Astrocyte (in vitro differentiated cells and primary cell): ENCODE results near the gene GOSR2. TPM values are rescaled to one million over a fixed set of nuclear protein-coding genes. Genes with fewer than 3 reads are reported as not detected.

Experiments used
- DNase-seq: peaks from one replicate; pipeline ENCODE4 v3.0.0-alpha.2; 2010; ENCODE audit warnings: low read depth
- FAIRE-seq: peaks from 2 replicates; lab custom pipeline; 2011; peaks lifted over from hg19 to GRCh38; lab: Jason Lieb, UNC
- H2AFZ ChIP-seq: 2 replicates; pipeline ENCODE4 v1.6.0; 2012; ENCODE audit warnings: low read depth, low read length, inconsistent platforms
- H3K27ac ChIP-seq: 2 replicates; pipeline ENCODE4 v1.5.1; 2011; ENCODE audit warnings: low read depth, low read length, inconsistent platforms
- H3K27me3 ChIP-seq: 2 replicates; pipeline ENCODE4 v1.6.0; 2011; ENCODE audit warnings: low read length, inconsistent platforms; ENCODE audit not compliant: insufficient read depth
- H3K36me3 ChIP-seq: 2 replicates; pipeline ENCODE4 v1.5.1; 2011; ENCODE audit warnings: low read length, inconsistent platforms; ENCODE audit not compliant: insufficient read depth
- H3K4me1 ChIP-seq: 2 replicates; pipeline ENCODE4 v1.5.1; 2011; ENCODE audit warnings: low read length, inconsistent platforms; ENCODE audit not compliant: insufficient read depth
- H3K4me2 ChIP-seq: 2 replicates; pipeline ENCODE4 v1.6.0; 2012; ENCODE audit warnings: low read length, inconsistent platforms
- H3K4me3 ChIP-seq: 2 replicates; pipeline ENCODE4 v1.5.1; 2011; ENCODE audit warnings: low read depth, mild to moderate bottlenecking, low read length, inconsistent platforms; ENCODE audit not compliant: insufficient read depth
- H3K79me2 ChIP-seq: 2 replicates; pipeline ENCODE4 v1.6.0; 2012; ENCODE audit warnings: mild to moderate bottlenecking, low read length, inconsistent platforms; ENCODE audit not compliant: insufficient read depth
- H3K9ac ChIP-seq: 2 replicates; pipeline ENCODE4 v1.6.0; 2012; ENCODE audit warnings: mild to moderate bottlenecking, low read length, inconsistent platforms
- H3K9me3 ChIP-seq: 2 replicates; pipeline ENCODE4 v1.5.1; 2012; ENCODE audit warnings: low read depth, mild to moderate bottlenecking, low read length, inconsistent platforms; ENCODE audit not compliant: insufficient read depth
- H4K20me1 ChIP-seq: 2 replicates; pipeline ENCODE4 v1.6.0; 2012; ENCODE audit warnings: low read length, inconsistent platforms; ENCODE audit not compliant: insufficient read depth
- H3K27ac Mint-ChIP-seq: one replicate; pipeline ENCODE4 v1.8.0; 2021; ENCODE audit warnings: mild to moderate bottlenecking, mixed read lengths; ENCODE audit not compliant: unreplicated experiment
- H3K27me3 Mint-ChIP-seq: one replicate; pipeline ENCODE4 v1.8.0; 2021; ENCODE audit warnings: low read depth, mixed read lengths; ENCODE audit not compliant: unreplicated experiment
- H3K36me3 Mint-ChIP-seq: one replicate; pipeline ENCODE4 v1.8.0; 2021; ENCODE audit warnings: low read depth, mixed read lengths; ENCODE audit not compliant: unreplicated experiment
- H3K4me1 Mint-ChIP-seq: one replicate; pipeline ENCODE4 v1.8.0; 2021; ENCODE audit warnings: low read depth, mixed read lengths; ENCODE audit not compliant: unreplicated experiment
- H3K4me3 Mint-ChIP-seq: one replicate; pipeline ENCODE4 v1.8.0; 2021; ENCODE audit warnings: mild to moderate bottlenecking, moderate library complexity, mixed read lengths; ENCODE audit not compliant: unreplicated experiment
- H3K9me3 Mint-ChIP-seq: one replicate; pipeline ENCODE4 v1.8.0; 2021; ENCODE audit warnings: mild to moderate bottlenecking, mixed read lengths; ENCODE audit not compliant: unreplicated experiment
- EZH2 ChIP-seq: IDR thresholded peaks from 2 replicates; pipeline ENCODE4 v1.6.1; 2012; ENCODE audit warnings: mild to moderate bottlenecking, low read length, inconsistent platforms; ENCODE audit not compliant: insufficient read depth
- microRNA-seq: library from miRNA; unstranded; fragments of <30 nt; microRNA quantifications from one replicate; pipeline ENCODE4 v1.2.0, GENCODE V29; 2020
- total RNA-seq: library from RNA; stranded (reverse); gene quantifications from 2 replicates; pipeline ENCODE4 v1.2.1, GENCODE V29; 2021
- TF ChIP-seq, protein P1 (sequence below): IDR thresholded peaks from 2 replicates; pipeline ENCODE4 v1.5.1; 2011; ENCODE audit warnings: low read depth, mild to moderate bottlenecking, inconsistent platforms, low read length, moderate library complexity; ENCODE audit not compliant: insufficient read depth

The GOSR2 gene
- total RNA-seq, 1 donor from 2014 or later, result 67.0 TPM

DNA sequence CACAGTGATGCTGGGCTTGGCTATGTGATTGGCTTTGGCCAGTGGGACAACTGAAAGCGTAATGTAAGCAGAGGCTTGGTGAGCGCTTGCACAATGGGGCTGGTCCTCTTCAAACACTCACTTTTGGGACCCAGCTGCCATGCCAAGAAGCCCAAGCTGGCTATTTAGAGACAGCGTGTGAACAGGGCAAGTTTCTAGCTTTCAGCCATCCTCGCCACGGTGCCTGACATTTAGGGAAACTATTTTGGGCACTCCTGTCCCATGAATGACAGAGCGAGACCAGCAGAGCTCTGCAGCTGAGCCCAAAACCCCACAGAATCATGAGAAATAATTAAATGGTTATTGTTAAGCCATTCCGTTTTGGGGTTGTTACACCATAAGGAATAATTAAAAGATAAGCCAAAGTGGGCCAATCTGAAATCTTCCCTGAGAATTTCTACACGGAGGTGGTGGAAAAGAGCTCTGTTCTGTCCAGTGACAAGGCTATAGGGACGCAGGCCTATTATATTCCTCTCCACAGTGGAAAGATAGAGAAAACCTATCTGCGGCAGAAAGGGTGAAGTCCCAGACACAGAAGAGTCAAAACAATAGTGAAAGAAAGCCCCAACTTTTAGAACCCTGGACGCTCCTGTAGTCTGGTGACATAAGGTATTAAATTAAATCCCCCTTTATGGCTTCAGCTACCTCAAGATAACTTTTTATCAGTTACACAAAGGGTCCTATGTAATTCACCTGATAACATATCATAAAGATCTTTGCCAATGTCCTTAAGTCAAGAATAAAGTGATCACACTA, 66.9 kb downstream of the GOSR2 start:
- FAIRE-seq (no peak), DNase-seq (no peak)
- no peak overlapping the region for H3K9ac ChIP-seq
- no peaks in the 10 kb centered on the region for H3K4me1 ChIP-seq
- no peak for TF ChIP-seq EZH2
- TF ChIP-seq, protein P1, sequence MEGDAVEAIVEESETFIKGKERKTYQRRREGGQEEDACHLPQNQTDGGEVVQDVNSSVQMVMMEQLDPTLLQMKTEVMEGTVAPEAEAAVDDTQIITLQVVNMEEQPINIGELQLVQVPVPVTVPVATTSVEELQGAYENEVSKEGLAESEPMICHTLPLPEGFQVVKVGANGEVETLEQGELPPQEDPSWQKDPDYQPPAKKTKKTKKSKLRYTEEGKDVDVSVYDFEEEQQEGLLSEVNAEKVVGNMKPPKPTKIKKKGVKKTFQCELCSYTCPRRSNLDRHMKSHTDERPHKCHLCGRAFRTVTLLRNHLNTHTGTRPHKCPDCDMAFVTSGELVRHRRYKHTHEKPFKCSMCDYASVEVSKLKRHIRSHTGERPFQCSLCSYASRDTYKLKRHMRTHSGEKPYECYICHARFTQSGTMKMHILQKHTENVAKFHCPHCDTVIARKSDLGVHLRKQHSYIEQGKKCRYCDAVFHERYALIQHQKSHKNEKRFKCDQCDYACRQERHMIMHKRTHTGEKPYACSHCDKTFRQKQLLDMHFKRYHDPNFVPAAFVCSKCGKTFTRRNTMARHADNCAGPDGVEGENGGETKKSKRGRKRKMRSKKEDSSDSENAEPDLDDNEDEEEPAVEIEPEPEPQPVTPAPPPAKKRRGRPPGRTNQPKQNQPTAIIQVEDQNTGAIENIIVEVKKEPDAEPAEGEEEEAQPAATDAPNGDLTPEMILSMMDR, result no peak
- no peaks in the 10 kb centered on the region for H3K9me3 ChIP-seq
- Mint-ChIP-seq H3K27me3 (peaks cover 52% of the 10 kb centered on the region), H3K4me3 (no peak overlapping the region), H3K36me3 (no peaks in the 10 kb centered on the region), H3K27ac (no peak overlapping the region), H3K9me3 (peaks cover 4% of the 10 kb centered on the region), H3K4me1 (no peaks in the 10 kb centered on the region)
- no peak overlapping the region for H3K4me3 ChIP-seq
- H3K27me3 ChIP-seq, result peaks cover 2% of the 10 kb centered on the region
- H3K27ac ChIP-seq, result no peak overlapping the region
- no peaks in the 10 kb centered on the region for H3K36me3 ChIP-seq
- no peak overlapping the region for H3K4me2 ChIP-seq
- no peaks in the 10 kb centered on the region for H3K79me2 ChIP-seq
- no peaks in the 10 kb centered on the region for H4K20me1 ChIP-seq
- no peak overlapping the region for H2AFZ ChIP-seq

DNA sequence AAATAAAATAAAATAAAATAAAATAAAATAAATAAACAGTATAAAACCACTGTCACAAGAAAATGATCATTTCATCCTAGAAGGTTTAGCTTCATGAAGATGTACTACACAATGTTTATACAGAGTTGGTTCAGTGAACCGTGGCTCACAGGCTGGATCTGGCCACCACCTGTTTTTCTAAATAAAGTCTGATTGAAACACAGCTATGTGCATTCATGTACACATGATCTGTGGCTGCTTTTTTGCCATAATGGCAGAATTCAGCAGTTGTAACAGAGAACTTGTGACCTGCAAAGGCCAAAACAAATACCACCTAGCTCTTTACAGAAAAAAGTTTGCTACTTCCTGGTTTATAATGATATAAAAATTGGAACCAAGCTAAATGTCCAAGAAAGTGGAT, 68.7 kb downstream of the GOSR2 start:
- H3K79me2 ChIP-seq, result no peaks in the 10 kb centered on the region
- peaks cover 2% of the 10 kb centered on the region for H3K4me1 ChIP-seq
- no peaks in the 10 kb centered on the region for H4K20me1 ChIP-seq
- TF ChIP-seq, protein P1, result no peak
- no peak for TF ChIP-seq EZH2
- no peak overlapping the region for H2AFZ ChIP-seq
- FAIRE-seq (no peak), DNase-seq (no peak)
- no peak overlapping the region for H3K4me3 ChIP-seq
- peaks cover 2% of the 10 kb centered on the region for H3K27me3 ChIP-seq
- Mint-ChIP-seq H3K9me3 (peaks cover 3% of the 10 kb centered on the region), H3K27me3 (peaks cover 40% of the 10 kb centered on the region), H3K27ac (no peak overlapping the region), H3K4me3 (no peak overlapping the region), H3K4me1 (peaks cover 3% of the 10 kb centered on the region), H3K36me3 (no peaks in the 10 kb centered on the region)
- no peak overlapping the region for H3K9ac ChIP-seq
- no peak overlapping the region for H3K4me2 ChIP-seq
- H3K9me3 ChIP-seq, result no peaks in the 10 kb centered on the region
- H3K27ac ChIP-seq, result no peak overlapping the region
- no peaks in the 10 kb centered on the region for H3K36me3 ChIP-seq

Small RNA genes lying within 50 kb of the gene (microRNA-seq; reads per million reads assigned to microRNA genes)
- not detected for gene MIR5089

Other genes with a start within 250 kb of the GOSR2 start
- gene WNT3, start 104.5 kb upstream of the GOSR2 start, total RNA-seq, result 2.4 TPM in 2 replicates
- 0.48 and 0.84 TPM in 2 replicates for gene WNT9B, start 71.6 kb upstream of the GOSR2 start, total RNA-seq
- gene RPRML, start 56.1 kb downstream of the GOSR2 start, total RNA-seq, result not detected in 2 replicates